ENCODE results near the gene C4B.
"Not testable (repeated sequence)": the region's sequence is repeated elsewhere in the genome, so short reads cannot be mapped to it uniquely, and the experiment has no call there.

The C4B gene

DNA sequence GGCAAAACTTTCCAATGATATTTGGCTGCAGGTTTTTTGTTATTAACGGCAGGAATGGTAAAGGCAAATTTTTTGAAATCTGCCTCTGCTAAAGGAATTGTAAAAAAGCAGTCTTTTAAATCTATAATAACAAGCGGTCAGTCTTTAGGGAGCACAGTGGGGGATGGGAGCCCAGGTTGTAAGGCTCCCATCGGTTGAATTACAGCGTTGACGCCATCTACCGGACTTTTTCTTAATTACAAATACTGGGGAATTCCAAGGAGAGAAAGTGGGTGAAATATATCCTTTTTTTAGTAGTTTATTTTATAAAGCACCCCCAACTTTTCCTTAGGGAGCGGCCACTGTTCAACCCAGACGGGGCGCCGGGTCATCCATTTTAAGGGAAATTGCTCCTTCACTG, 25.2 kb upstream of the C4B start:
- not testable (repeated sequence) for H3K9ac ChIP-seq (ENCODE audit: low read length); H3K4me1 ChIP-seq (ENCODE audit: control insufficient read depth, insufficient read depth, low read length); H3K27ac ChIP-seq (ENCODE audit: low read depth, low read length); H3K36me3 ChIP-seq (ENCODE audit: control insufficient read depth, insufficient read depth, low read length); H3K27me3 ChIP-seq (ENCODE audit: control insufficient read depth, insufficient read depth, low read length); H3K4me3 ChIP-seq (ENCODE audit: low read depth, low read length); H3K9me3 ChIP-seq (ENCODE audit: control insufficient read depth, insufficient read depth, low read depth, low read length)

DNA sequence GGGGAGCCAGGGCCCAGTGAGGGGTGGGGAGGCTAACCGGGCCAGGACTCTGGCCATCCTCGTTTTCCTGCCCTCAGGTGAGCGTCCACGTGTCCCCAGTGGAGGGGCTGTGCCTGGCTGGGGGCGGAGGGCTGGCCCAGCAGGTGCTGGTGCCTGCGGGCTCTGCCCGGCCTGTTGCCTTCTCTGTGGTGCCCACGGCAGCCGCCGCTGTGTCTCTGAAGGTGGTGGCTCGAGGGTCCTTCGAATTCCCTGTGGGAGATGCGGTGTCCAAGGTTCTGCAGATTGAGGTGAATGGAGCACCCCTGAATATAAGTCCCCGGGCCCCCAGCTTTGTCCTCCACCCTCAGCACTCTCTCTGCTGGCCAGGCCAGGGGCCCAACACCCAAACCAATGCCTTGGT, 20.2 kb upstream of the C4B start:
- not testable (repeated sequence) for H3K9ac ChIP-seq (ENCODE audit: low read length); H3K27ac ChIP-seq (ENCODE audit: low read depth, low read length); H3K4me3 ChIP-seq (ENCODE audit: low read depth, low read length); H3K27me3 ChIP-seq (ENCODE audit: control insufficient read depth, insufficient read depth, low read length); H3K9me3 ChIP-seq (ENCODE audit: control insufficient read depth, insufficient read depth, low read depth, low read length); H3K4me1 ChIP-seq (ENCODE audit: control insufficient read depth, insufficient read depth, low read length); H3K36me3 ChIP-seq (ENCODE audit: control insufficient read depth, insufficient read depth, low read length)

DNA sequence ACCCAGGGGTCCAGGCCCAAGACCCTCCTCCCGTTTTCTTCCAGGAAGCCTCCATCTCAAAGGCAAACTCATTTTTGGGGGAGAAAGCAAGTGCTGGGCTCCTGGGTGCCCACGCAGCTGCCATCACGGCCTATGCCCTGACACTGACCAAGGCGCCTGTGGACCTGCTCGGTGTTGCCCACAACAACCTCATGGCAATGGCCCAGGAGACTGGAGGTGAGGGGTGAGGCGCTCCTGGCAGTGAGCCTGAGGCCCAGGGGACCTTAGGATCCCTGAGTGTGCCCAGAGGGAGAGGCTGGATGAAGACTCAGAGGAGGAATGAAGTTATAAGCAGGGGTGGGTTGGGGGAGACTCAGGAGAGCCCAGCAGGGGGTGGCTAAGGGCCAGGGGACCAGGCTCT, 18.2 kb upstream of the C4B start:
- H3K36me3 ChIP-seq (ENCODE audit: control insufficient read depth, insufficient read depth, low read length); H3K27ac ChIP-seq (ENCODE audit: low read depth, low read length); H3K4me1 ChIP-seq (ENCODE audit: control insufficient read depth, insufficient read depth, low read length); H3K9me3 ChIP-seq (ENCODE audit: control insufficient read depth, insufficient read depth, low read depth, low read length); H3K4me3 ChIP-seq (ENCODE audit: low read depth, low read length); H3K27me3 ChIP-seq (ENCODE audit: control insufficient read depth, insufficient read depth, low read length); H3K9ac ChIP-seq (ENCODE audit: low read length): not testable (repeated sequence)

DNA sequence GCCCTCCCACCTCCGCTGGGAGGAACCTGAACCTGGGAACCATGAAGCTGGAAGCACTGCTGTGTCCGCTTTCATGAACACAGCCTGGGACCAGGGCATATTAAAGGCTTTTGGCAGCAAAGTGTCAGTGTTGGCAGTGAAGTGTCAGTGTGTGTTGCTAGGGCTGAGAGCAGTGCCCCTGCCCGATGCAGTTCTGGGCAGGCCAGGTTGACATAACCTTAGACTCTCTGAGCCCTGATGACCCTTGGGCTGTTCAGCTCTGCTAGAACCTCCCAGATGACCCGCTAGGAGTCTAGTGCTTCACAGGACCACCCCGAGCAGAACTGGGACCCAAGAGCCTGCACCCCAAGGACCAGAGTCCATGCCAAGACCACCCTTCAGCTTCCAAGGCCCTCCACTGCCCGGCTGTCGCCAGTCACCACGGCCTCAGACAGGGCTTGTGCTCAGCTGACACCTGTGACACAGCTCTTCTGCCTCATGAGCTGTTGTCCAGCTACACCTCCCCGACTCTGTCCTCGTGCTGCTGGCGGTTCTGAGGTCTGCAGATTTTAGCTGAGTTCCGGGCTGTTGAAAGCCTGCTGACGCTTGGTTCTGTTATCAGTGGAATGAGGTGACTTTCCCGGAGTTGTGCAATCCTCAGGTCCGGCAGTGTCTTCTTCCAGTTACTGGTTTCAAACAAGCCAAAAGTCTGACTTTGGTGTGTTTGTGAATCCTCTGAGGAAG, 11.9 kb upstream of the C4B start:
- not testable (repeated sequence) for H3K4me1 ChIP-seq (ENCODE audit: control insufficient read depth, insufficient read depth, low read length); H3K27me3 ChIP-seq (ENCODE audit: control insufficient read depth, insufficient read depth, low read length); H3K4me3 ChIP-seq (ENCODE audit: low read depth, low read length); H3K9ac ChIP-seq (ENCODE audit: low read length); H3K27ac ChIP-seq (ENCODE audit: low read depth, low read length); H3K9me3 ChIP-seq (ENCODE audit: control insufficient read depth, insufficient read depth, low read depth, low read length); H3K36me3 ChIP-seq (ENCODE audit: control insufficient read depth, insufficient read depth, low read length)

DNA sequence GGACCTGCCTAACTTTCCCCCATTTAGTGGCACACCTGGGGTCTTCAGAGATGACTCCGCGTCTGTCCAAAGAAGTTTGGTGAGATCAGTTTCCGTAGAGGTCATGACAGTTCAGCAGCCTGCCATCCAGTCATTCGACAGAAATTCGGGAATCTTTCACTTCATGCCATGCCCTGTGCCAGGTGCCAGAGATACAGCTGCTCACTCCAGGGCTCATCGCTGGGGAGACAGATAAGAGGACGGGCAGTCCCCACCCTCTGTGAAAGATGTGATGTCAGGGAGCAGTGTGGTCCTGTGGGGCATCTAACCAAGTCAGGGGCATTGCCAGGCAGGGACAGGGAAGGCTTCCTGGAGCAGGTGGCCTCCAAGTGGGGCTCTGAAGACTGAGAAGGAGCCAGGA, 11.3 kb upstream of the C4B start:
- H3K27ac ChIP-seq (ENCODE audit: low read depth, low read length); H3K9ac ChIP-seq (ENCODE audit: low read length); H3K4me1 ChIP-seq (ENCODE audit: control insufficient read depth, insufficient read depth, low read length); H3K9me3 ChIP-seq (ENCODE audit: control insufficient read depth, insufficient read depth, low read depth, low read length); H3K4me3 ChIP-seq (ENCODE audit: low read depth, low read length); H3K27me3 ChIP-seq (ENCODE audit: control insufficient read depth, insufficient read depth, low read length); H3K36me3 ChIP-seq (ENCODE audit: control insufficient read depth, insufficient read depth, low read length): not testable (repeated sequence)

DNA sequence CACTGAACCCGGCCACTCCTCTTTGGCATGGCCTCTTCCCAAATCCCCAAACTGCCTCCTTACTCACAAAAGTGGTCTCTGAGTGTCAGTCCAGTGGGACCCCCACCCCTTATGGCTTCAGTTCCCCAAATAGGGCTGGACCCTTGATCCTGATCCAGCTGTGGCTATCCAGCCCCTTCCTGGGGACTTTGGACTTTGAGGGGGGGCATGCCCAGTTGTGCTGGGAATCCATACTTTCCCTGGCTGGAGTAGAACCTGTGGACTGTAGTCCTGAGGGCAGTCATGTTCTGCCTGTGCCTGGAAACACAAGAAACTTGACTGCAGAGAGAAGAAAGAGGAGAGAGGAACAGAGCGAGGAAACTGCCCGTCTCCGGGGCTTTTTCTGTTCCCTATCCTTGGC, 10.2 kb upstream of the C4B start:
- not testable (repeated sequence) for H3K27me3 ChIP-seq (ENCODE audit: control insufficient read depth, insufficient read depth, low read length)

DNA sequence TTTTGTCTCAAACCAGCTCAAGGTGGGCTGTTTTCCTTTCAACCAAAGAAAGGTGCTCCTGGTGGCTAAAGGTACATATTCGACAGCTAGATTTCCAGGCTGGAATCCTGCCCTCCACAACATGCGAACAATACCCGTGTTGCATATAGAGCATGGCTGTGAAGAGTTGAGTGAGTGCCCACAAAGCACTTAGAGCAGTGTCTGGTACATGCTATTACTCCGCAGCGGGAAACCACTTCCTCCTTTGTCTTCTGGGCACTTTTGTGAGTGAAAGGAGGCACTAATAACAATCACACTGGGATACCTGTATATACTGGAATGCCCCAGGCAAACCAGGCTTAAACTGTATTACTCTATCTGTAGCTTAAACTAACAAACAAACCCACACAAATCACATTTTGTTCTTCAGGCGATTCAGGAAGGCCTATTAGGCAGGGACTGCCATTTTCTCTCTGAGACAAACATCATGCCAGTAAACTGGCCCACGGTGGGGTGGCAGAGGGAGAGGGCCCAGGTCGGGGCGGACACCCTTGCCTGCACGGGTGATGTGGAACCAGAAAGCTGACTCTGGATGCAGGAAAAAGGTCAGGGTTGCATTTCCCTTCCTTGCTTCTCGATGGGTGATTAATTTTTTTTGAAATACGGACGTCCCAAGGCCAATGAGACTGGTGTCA, 9.6 kb upstream of the C4B start:
- H3K27ac ChIP-seq (ENCODE audit: low read depth, low read length); H3K9me3 ChIP-seq (ENCODE audit: control insufficient read depth, insufficient read depth, low read depth, low read length); H3K9ac ChIP-seq (ENCODE audit: low read length); H3K4me3 ChIP-seq (ENCODE audit: low read depth, low read length); H3K4me1 ChIP-seq (ENCODE audit: control insufficient read depth, insufficient read depth, low read length); H3K36me3 ChIP-seq (ENCODE audit: control insufficient read depth, insufficient read depth, low read length); H3K27me3 ChIP-seq (ENCODE audit: control insufficient read depth, insufficient read depth, low read length): not testable (repeated sequence)

More for the DNA sequence above, 10.2 kb upstream of the C4B start:
- H3K9me3 ChIP-seq (ENCODE audit: control insufficient read depth, insufficient read depth, low read depth, low read length); H3K4me3 ChIP-seq (ENCODE audit: low read depth, low read length); H3K4me1 ChIP-seq (ENCODE audit: control insufficient read depth, insufficient read depth, low read length); H3K27ac ChIP-seq (ENCODE audit: low read depth, low read length); H3K36me3 ChIP-seq (ENCODE audit: control insufficient read depth, insufficient read depth, low read length); H3K9ac ChIP-seq (ENCODE audit: low read length): not testable (repeated sequence)

DNA sequence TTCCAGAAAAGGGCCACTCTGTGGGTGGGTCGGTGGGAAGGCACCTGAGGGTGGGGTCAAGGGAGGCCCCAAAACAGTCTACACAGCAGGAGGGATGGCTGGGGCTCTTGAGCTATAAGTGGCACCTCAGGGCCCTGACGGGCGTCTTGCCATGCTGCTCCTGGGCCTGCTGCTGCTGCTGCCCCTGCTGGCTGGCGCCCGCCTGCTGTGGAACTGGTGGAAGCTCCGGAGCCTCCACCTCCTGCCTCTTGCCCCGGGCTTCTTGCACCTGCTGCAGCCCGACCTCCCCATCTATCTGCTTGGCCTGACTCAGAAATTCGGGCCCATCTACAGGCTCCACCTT, 9.1 kb upstream of the C4B start:
- not testable (repeated sequence) for H3K4me1 ChIP-seq (ENCODE audit: control insufficient read depth, insufficient read depth, low read length); H3K9me3 ChIP-seq (ENCODE audit: control insufficient read depth, insufficient read depth, low read depth, low read length)

DNA sequence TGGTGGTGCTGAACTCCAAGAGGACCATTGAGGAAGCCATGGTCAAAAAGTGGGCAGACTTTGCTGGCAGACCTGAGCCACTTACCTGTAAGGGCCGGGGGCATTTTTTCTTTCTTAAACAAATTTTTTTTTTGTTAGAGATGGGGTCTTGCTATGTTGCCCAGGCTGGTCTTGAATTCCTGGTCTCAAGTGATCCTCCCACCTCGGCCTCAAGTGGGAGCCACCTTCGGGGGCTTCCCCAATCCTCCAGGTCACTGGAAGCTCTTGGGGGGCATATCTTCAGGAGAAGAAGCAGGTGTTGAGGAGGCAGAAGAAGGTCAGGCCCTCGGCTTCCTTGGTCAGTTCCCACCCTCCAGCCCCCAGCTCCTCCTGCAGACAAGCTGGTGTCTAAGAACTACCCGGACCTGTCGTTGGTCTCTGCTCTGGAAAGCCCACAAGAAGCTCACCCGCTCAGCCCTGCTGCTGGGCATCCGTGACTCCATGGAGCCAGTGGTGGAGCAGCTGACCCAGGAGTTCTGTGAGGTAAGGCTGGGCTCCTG, 8.5 kb upstream of the C4B start:
- not testable (repeated sequence) for H3K27me3 ChIP-seq (ENCODE audit: control insufficient read depth, insufficient read depth, low read length)

More for the DNA sequence above, 9.1 kb upstream of the C4B start:
- H3K9ac ChIP-seq (ENCODE audit: low read length); H3K4me3 ChIP-seq (ENCODE audit: low read depth, low read length); H3K27ac ChIP-seq (ENCODE audit: low read depth, low read length); H3K36me3 ChIP-seq (ENCODE audit: control insufficient read depth, insufficient read depth, low read length); H3K27me3 ChIP-seq (ENCODE audit: control insufficient read depth, insufficient read depth, low read length): not testable (repeated sequence)

DNA sequence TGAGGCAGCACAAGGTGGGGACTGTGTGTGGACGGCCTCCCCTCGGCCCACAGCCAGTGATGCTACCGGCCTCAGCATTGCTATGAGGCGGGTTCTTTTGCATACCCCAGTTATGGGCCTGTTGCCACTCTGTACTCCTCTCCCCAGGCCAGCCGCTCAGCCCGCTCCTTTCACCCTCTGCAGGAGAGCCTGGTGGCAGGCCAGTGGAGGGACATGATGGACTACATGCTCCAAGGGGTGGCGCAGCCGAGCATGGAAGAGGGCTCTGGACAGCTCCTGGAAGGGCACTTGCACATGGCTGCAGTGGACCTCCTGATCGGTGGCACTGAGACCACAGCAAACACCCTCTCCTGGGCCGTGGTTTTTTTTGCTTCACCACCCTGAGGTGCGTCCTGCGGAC, 7.5 kb upstream of the C4B start:
- not testable (repeated sequence) for H3K9me3 ChIP-seq (ENCODE audit: control insufficient read depth, insufficient read depth, low read depth, low read length); H3K27me3 ChIP-seq (ENCODE audit: control insufficient read depth, insufficient read depth, low read length); H3K4me3 ChIP-seq (ENCODE audit: low read depth, low read length); H3K4me1 ChIP-seq (ENCODE audit: control insufficient read depth, insufficient read depth, low read length); H3K9ac ChIP-seq (ENCODE audit: low read length); H3K27ac ChIP-seq (ENCODE audit: low read depth, low read length); H3K36me3 ChIP-seq (ENCODE audit: control insufficient read depth, insufficient read depth, low read length)

More for the DNA sequence above, 8.5 kb upstream of the C4B start:
- H3K36me3 ChIP-seq (ENCODE audit: control insufficient read depth, insufficient read depth, low read length); H3K4me1 ChIP-seq (ENCODE audit: control insufficient read depth, insufficient read depth, low read length); H3K27ac ChIP-seq (ENCODE audit: low read depth, low read length); H3K9ac ChIP-seq (ENCODE audit: low read length); H3K4me3 ChIP-seq (ENCODE audit: low read depth, low read length); H3K9me3 ChIP-seq (ENCODE audit: control insufficient read depth, insufficient read depth, low read depth, low read length): not testable (repeated sequence)

DNA sequence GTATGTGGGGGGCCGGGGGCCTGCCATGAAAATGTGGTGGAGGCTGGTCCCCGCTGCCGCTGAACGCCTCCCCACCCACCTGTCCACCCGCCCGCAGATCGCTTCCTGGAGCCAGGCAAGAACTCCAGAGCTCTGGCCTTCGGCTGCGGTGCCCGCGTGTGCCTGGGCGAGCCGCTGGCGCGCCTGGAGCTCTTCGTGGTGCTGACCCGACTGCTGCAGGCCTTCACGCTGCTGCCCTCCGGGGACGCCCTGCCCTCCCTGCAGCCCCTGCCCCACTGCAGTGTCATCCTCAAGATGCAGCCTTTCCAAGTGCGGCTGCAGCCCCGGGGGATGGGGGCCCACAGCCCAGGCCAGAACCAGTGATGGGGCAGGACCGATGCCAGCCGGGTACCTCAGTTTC, 6.6 kb upstream of the C4B start:
- not testable (repeated sequence) for H3K9ac ChIP-seq (ENCODE audit: low read length); H3K27ac ChIP-seq (ENCODE audit: low read depth, low read length); H3K36me3 ChIP-seq (ENCODE audit: control insufficient read depth, insufficient read depth, low read length); H3K9me3 ChIP-seq (ENCODE audit: control insufficient read depth, insufficient read depth, low read depth, low read length); H3K27me3 ChIP-seq (ENCODE audit: control insufficient read depth, insufficient read depth, low read length); H3K4me1 ChIP-seq (ENCODE audit: control insufficient read depth, insufficient read depth, low read length); H3K4me3 ChIP-seq (ENCODE audit: low read depth, low read length)
